GM20000 (cell line): ENCODE data around the gene CHRD.
A peak's percentile ranks its signal among the peaks of the same experiment; 100 is the strongest.

Experiments used
- DNase-seq: peaks from one replicate; pipeline ENCODE4 v3.0.0; 2012; ENCODE audit warnings: low spot score
- CTCF ChIP-seq: IDR thresholded peaks from 2 replicates; pipeline ENCODE4 v1.5.1; 2012; ENCODE audit warnings: mild to moderate bottlenecking, control low read depth; ENCODE audit errors: extremely low read depth, missing control alignments

CHRD gene

GRCh38 chr3:184353546-184353941 lies 26.3 kb upstream of the CHRD start:
- no peak for TF ChIP-seq CTCF
- no peak for DNase-seq

DNA sequence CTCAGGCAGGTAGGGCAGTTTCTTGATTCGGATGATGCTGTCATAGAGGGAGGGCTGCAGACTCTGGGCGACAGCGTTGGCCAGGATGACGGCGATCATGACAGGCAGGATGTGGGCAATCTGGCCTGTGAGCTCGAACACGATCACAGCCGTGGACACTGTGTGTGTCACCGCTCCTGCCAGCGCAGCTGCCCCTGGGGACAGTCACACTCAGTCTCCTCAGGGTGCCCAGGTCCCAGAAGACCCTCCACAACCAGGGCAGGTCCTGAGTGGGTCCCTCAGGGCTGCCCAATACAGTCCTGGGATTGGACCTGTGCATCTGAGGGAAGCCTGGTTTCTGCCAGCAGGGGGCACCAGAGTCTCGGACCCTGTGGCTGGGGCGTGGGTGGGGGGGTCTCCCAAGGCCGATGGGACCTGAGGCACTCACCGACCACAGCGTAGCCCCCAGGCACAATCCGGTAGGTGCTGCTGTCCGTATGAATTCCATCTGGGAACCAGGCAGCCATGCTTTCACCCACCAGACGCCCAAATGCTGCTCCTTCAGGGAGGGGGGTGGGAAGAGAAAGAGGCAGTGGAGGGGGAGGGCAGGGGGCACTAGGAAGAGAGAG lies 25.6 kb upstream of the CHRD start:
- peak; percentile 50 for TF ChIP-seq CTCF
- peak; percentile 83 for DNase-seq

GRCh38 chr3:184354754-184355153 lies 25.1 kb upstream of the CHRD start:
- DNase-seq, result no peak
- no peak for TF ChIP-seq CTCF

GRCh38 chr3:184355261-184356040 lies 24.4 kb upstream of the CHRD start:
- DNase-seq, result no peak
- no peak for TF ChIP-seq CTCF

DNA sequence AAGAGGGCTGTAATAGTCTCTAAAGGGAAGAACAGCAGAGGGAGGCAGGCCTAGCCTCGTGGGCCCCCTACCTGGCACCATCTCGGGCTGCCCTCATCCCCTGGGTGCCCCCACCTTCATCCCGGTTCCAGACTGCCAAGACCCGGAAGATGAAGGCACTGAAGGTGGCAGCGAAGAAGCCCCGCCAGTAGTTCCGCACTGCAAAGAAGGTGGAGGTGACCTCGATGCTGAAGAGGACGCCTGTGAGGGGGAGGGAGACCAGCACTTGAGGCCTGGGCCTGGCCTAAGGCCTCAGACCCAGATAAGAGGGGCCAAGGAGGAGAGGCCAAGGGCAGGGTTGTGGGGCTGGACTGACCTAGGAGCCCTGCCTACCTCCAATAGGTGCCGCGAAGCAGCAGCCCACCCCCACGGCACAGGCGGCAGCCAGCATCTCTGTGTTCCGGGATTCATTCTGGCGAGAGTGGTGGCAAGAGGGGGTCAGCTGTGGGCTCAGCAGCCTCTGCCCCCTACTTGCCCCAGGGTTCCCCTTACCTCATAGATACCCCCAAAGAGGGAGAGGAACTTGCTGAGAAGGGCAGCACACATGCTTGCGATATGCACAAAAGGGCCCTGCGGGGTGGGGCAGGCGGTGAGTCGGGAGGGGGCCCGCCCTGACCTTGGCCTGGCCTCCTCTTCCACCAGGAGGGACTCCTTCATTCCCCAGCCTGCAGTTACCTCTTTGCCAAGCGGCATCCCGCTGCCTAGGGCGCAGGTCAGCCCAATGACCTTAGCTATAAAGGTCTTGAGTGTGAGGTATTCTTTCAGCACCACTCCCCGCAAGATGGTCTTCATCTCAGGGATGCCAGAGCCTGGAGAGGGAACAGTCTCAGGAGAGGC lies 22.4 kb upstream of the CHRD start:
- TF ChIP-seq CTCF, result no peak
- DNase-seq, result no peak

DNA sequence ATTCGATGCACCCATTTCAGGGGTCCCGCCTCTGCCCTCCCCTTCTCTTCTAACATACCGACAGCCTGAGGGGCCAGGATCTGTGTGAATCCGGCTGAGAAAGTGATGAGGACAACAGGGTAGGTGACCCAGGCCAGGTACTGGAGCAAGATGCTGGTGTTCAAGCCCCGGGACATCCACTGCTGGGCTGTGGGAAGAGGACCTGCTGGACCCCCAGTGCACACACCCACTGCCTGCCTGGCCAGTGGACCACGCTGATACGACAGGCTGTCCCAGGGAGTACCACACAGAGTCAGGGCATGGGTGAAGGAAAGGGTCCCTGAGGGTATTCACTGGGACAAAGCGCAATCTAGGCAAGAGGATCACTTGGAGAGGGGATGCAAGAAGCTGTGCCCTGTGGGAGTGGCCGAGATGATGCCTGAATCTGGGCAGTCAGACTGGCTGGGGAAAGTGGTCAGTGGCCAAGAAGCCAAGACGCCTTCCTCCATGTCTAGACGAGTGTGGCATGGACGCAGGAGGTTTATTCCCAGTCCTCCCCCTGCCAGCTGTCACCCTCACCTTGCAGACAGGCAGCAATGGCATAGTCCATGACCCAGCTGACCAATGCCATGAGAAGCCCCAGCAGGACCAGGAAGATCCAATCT lies 21.6 kb upstream of the CHRD start:
- DNase-seq, result no peak
- TF ChIP-seq CTCF, result no peak
